Measurements from ENCODE around the gene ENOPH1. TPM values are rescaled to one million over a fixed set of nuclear protein-coding genes. Genes with fewer than 3 reads are reported as not detected.

ENOPH1 gene
- total RNA-seq, 1 experiment from 2014 or later = 36.0 TPM

DNA sequence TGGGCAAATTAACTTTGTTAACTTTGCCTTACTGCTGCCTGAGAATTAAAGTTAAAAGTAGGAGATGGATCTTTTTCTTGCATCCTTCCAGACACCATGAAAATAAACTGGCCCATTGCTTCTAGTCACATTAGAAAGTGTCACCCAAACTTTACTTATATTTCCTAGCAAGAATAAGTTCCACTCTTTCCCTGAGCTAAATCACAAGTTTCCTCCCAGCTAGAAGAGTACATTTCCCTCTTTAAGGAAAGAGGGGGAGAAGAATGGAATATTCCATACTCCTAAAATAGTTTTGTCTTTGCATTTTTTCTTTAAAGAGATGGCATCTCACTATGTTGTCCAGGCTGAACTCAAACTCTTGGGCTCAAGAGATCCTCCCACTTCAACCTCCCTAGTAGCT is 77.6 kb downstream of the ENOPH1 start:
- no peaks in the 10 kb centered on the region for H3K4me1 Mint-ChIP-seq (ENCODE audit: insufficient read depth, unreplicated experiment)
- no peak for DNase-seq (ENCODE audit: unreplicated experiment)
- no peaks in the 10 kb centered on the region for H3K27me3 Mint-ChIP-seq (ENCODE audit: insufficient read depth, unreplicated experiment)
- intact Hi-C loops (cut with micrococcal nuclease) = no loop called here
- H3K27ac Mint-ChIP-seq (ENCODE audit: low read depth, unreplicated experiment) = no peak overlapping the region
- no peaks in the 10 kb centered on the region for H3K36me3 Mint-ChIP-seq (ENCODE audit: insufficient read depth, unreplicated experiment)
- no TSS peak for BruUV-seq (replicated peaks)
- ChIA-PET POLR2A (interaction anchor here (1.1 kb wide), 1 partner anchor 8 kb away, joined by 3 read pairs; no protein-coding TSS in a partner anchor), CTCF (interaction anchor here (1.0 kb wide), 1 partner anchor 139 kb away, joined by 7 read pairs; no protein-coding TSS in a partner anchor)
- TF ChIP-seq, protein P1, sequence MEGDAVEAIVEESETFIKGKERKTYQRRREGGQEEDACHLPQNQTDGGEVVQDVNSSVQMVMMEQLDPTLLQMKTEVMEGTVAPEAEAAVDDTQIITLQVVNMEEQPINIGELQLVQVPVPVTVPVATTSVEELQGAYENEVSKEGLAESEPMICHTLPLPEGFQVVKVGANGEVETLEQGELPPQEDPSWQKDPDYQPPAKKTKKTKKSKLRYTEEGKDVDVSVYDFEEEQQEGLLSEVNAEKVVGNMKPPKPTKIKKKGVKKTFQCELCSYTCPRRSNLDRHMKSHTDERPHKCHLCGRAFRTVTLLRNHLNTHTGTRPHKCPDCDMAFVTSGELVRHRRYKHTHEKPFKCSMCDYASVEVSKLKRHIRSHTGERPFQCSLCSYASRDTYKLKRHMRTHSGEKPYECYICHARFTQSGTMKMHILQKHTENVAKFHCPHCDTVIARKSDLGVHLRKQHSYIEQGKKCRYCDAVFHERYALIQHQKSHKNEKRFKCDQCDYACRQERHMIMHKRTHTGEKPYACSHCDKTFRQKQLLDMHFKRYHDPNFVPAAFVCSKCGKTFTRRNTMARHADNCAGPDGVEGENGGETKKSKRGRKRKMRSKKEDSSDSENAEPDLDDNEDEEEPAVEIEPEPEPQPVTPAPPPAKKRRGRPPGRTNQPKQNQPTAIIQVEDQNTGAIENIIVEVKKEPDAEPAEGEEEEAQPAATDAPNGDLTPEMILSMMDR (IDR thresholded peaks at IDR 0.05; ENCODE audit: unreplicated experiment) = no peak
- H3K4me3 Mint-ChIP-seq (ENCODE audit: unreplicated experiment) = no peak overlapping the region
- no peaks in the 10 kb centered on the region for H3K9me3 Mint-ChIP-seq (ENCODE audit: unreplicated experiment)

DNA sequence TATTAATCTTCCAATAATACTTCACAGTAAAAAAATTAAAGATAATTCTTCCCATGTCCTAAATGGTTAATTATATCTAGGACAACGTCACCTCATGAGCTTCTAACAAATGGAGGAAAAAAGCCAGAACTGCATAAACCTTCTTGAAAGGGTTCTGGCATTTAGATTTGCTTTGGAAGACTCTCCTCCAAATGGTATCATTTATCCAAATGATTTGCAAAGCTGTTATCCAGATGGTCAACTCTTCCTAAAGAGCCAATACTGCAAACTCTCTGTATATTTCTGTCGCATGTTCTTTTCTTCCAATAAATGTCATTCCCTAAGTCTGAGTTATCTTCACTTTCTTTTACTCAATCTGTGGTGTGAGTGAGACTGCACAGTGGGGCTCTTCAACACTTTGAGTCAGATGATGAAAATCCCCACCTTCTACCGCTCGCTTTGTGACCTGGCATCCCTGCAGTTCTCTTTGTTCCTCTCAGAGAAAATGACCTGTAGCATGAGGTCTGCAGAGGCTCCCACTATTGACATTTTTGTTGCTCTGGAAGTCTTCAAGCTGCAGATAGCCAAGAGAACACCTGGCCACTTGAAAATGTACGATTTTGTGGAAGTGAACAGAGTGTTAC is 78.5 kb downstream of the ENOPH1 start:
- POLR2A ChIA-PET = no interaction called here

DNA sequence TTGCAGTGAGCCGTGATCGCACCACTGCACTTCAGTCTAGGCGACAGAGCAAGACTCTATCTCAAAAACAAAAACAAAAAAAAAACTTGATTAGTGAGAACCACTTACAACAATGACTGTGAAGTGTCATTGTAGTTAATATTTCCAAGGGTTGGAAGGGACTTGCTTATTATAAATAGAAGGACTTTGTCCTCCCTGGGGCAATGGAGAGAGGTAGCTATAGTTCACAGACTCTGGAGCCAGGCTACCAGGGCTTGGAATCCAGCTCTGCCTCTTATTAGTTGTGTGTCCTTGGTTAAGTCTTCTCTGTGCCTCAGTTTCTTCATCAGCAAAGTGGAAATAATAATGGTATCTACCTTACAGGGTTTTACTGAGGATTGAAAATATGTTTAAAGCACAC is 79.8 kb downstream of the ENOPH1 start:
- no TSS peak for BruUV-seq (replicated peaks)
- Mint-ChIP-seq H3K9me3 (ENCODE audit: unreplicated experiment) (no peaks in the 10 kb centered on the region), H3K27me3 (ENCODE audit: insufficient read depth, unreplicated experiment) (no peaks in the 10 kb centered on the region), H3K27ac (ENCODE audit: low read depth, unreplicated experiment) (no peak overlapping the region), H3K36me3 (ENCODE audit: insufficient read depth, unreplicated experiment) (no peaks in the 10 kb centered on the region), H3K4me3 (ENCODE audit: unreplicated experiment) (no peak overlapping the region), H3K4me1 (ENCODE audit: insufficient read depth, unreplicated experiment) (no peaks in the 10 kb centered on the region)
- POLR2A ChIA-PET = interaction anchor here (0.7 kb wide), 1 partner anchor 13 kb away, joined by 3 read pairs; no protein-coding TSS in a partner anchor
- CTCF ChIA-PET = interaction anchor here (0.7 kb wide), 1 partner anchor 11 kb away, joined by 3 read pairs; no protein-coding TSS in a partner anchor
- intact Hi-C loops (cut with micrococcal nuclease) = no loop called here
- no peak for DNase-seq (ENCODE audit: unreplicated experiment)
- TF ChIP-seq, protein P1 (IDR thresholded peaks at IDR 0.05; ENCODE audit: unreplicated experiment) = no peak

More for the DNA sequence above, 78.5 kb downstream of the ENOPH1 start:
- Mint-ChIP-seq H3K27me3 (ENCODE audit: insufficient read depth, unreplicated experiment) (no peaks in the 10 kb centered on the region), H3K9me3 (ENCODE audit: unreplicated experiment) (no peaks in the 10 kb centered on the region), H3K27ac (ENCODE audit: low read depth, unreplicated experiment) (no peak overlapping the region), H3K4me1 (ENCODE audit: insufficient read depth, unreplicated experiment) (no peaks in the 10 kb centered on the region), H3K4me3 (ENCODE audit: unreplicated experiment) (no peak overlapping the region), H3K36me3 (ENCODE audit: insufficient read depth, unreplicated experiment) (no peaks in the 10 kb centered on the region)
- intact Hi-C loops (cut with micrococcal nuclease) = no loop called here
- no TSS peak for BruUV-seq (replicated peaks)
- CTCF ChIA-PET = interaction anchor here (1.0 kb wide), 1 partner anchor 139 kb away, joined by 7 read pairs; no protein-coding TSS in a partner anchor
- DNase-seq (ENCODE audit: unreplicated experiment) = no peak
- TF ChIP-seq, protein P1 (IDR thresholded peaks at IDR 0.05; ENCODE audit: unreplicated experiment) = no peak

Other genes with a start within 250 kb of the ENOPH1 start
- gene HNRNPD, start 56.6 kb upstream of the ENOPH1 start, total RNA-seq (2022) = 190 and 308 TPM in 2 replicates
- 159 and 222 TPM in 2 replicates for gene HNRNPDL, start 128 bp upstream of the ENOPH1 start, total RNA-seq (2022)
- 0.10 TPM in 1 of 2 replicates, not detected in the other for gene TMEM150C, start 131.4 kb downstream of the ENOPH1 start, total RNA-seq (2022)

Data from MCF 10A (cell line).